Measurements from ENCODE around the gene PHYKPL. TPM values are rescaled to one million over a fixed set of nuclear protein-coding genes. Genes with fewer than 3 reads are reported as not detected.

PHYKPL gene
- total RNA-seq, 1 experiment from 2014 or later, result 48.8 TPM

- no peaks in the 10 kb centered on the region; the same call in 1 of the 2 replicates for H3K79me2 ChIP-seq (ENCODE audit: insufficient read depth, low read length)
- no peaks in the 10 kb centered on the region for H3K27me3 ChIP-seq (ENCODE audit: insufficient read depth, low read length)
- H3K9ac ChIP-seq (ENCODE audit: extremely low read depth, insufficient read length, low read length), result no peak overlapping the region
- no peak overlapping the region for H2BK15ac ChIP-seq (ENCODE audit: low read depth, low read length)
- H4K8ac ChIP-seq (replicated peaks; ENCODE audit: insufficient read length, low read depth, low read length), result no peak overlapping the region
- no peak overlapping the region for H3K14ac ChIP-seq (ENCODE audit: insufficient read depth, low read length)
- no peak overlapping the region for H4K91ac ChIP-seq (ENCODE audit: insufficient read length, low read depth, low read length)
- no peak for TF ChIP-seq CTCF (conservative IDR thresholded peaks at IDR 0.05)
- H3K9me3 ChIP-seq (ENCODE audit: control insufficient read depth, low read depth, low read length), result no peaks in the 10 kb centered on the region
- H3K23me2 ChIP-seq (ENCODE audit: insufficient read length, low read depth, low read length, poor library complexity, severe bottlenecking), result no peaks in the 10 kb centered on the region
- H3K4me3 Mint-ChIP-seq, result no peak overlapping the region
- H3K4ac ChIP-seq (ENCODE audit: low read depth, low read length), result no peak overlapping the region
- H2AFZ ChIP-seq (ENCODE audit: low read length), result no peak overlapping the region
- H3K4me1 Mint-ChIP-seq, result peaks cover 3 to 7% of the 10 kb centered on the region in 2 experiments
- H3T11ph ChIP-seq (ENCODE audit: low read length), result no peak overlapping the region
- no peak overlapping the region for H2BK12ac ChIP-seq (ENCODE audit: insufficient read length, low read depth, low read length)
- no peak overlapping the region for H2BK20ac ChIP-seq (ENCODE audit: low read depth, low read length, poor library complexity, severe bottlenecking)
- no peak overlapping the region for H2AK5ac ChIP-seq (ENCODE audit: insufficient read length, low read length)
- no peak for DNase-seq
- H3K4me1 ChIP-seq (ENCODE audit: insufficient read depth, low read length), result no peaks in the 10 kb centered on the region
- no peak overlapping the region for H3K56ac ChIP-seq (ENCODE audit: insufficient read length, low read depth, low read length)
- WGBS (ENCODE audit: extremely low coverage, insufficient read length, low lambda C conversion rate), result no CpG with 5 or more reads among the region's 6 CpGs
- no peak overlapping the region for H4K5ac ChIP-seq (ENCODE audit: insufficient read length, low read depth, low read length)
- H3K18ac ChIP-seq (ENCODE audit: insufficient read length, low read depth, low read length), result no peak overlapping the region
- no peaks in the 10 kb centered on the region for H3K9me3 Mint-ChIP-seq
- no peaks in the 10 kb centered on the region for H3K79me1 ChIP-seq (ENCODE audit: insufficient read depth, low read depth, low read length, poor library complexity, severe bottlenecking)
- peaks cover 12% of the 10 kb centered on the region for H3K27me3 Mint-ChIP-seq (ENCODE audit: low read depth)
- no peak overlapping the region for H2BK120ac ChIP-seq (ENCODE audit: low read depth, low read length, poor library complexity, severe bottlenecking)
- no peak overlapping the region for H2BK5ac ChIP-seq (ENCODE audit: insufficient read length, low read length)
- H4K20me1 ChIP-seq (ENCODE audit: control insufficient read depth, insufficient read depth, insufficient read length), result no peaks in the 10 kb centered on the region
- no peak overlapping the region for H3K27ac Mint-ChIP-seq
- H3K4me2 ChIP-seq (ENCODE audit: insufficient read depth, insufficient read length, low read length), result no peak overlapping the region
- H3K27ac ChIP-seq (ENCODE audit: insufficient read length, low read depth, low read length), result no peak overlapping the region
- no peaks in the 10 kb centered on the region for H3K36me3 Mint-ChIP-seq (ENCODE audit: insufficient read depth in 1 of 3, low read depth in 3 of 3)
- H3K23ac ChIP-seq (ENCODE audit: insufficient read length, low read depth, low read length), result no peak overlapping the region
Measured at GRCh38 chr5:178250263-178250662, 17.7 kb upstream of the PHYKPL start.
